ENCODE measurements around the gene BCL2A1.

- TF ChIP-seq CTCF (conservative IDR thresholded peaks at IDR 0.05; ENCODE audit: low read depth, low read length), result no peak
- no peak for TF ChIP-seq MAFK (IDR thresholded peaks at IDR 0.05; ENCODE audit: low read depth, low read length)
- TF ChIP-seq MXI1 (IDR thresholded peaks at IDR 0.05; ENCODE audit: borderline replicate concordance, low read depth, low read length), result no peak
- TF ChIP-seq POLR2A (IDR thresholded peaks at IDR 0.05; ENCODE audit: low read depth, low read length), result no peak
- no peak for TF ChIP-seq ELK1 (IDR thresholded peaks at IDR 0.05; ENCODE audit: borderline replicate concordance, low read depth, low read length)
Observed at GRCh38 chr15:79989682-79990081, 18.7 kb upstream of the BCL2A1 start.

Data from IMR-90 (cell line).